ENCODE results near the gene BMPR1B. TPM values are rescaled to one million over a fixed set of nuclear protein-coding genes. Genes with fewer than 3 reads are reported as not detected.

BMPR1B gene
- total and polyA plus RNA-seq, 2 donors (not counting 1 experiment from before 2014, with no cell fraction given), result not detected

DNA sequence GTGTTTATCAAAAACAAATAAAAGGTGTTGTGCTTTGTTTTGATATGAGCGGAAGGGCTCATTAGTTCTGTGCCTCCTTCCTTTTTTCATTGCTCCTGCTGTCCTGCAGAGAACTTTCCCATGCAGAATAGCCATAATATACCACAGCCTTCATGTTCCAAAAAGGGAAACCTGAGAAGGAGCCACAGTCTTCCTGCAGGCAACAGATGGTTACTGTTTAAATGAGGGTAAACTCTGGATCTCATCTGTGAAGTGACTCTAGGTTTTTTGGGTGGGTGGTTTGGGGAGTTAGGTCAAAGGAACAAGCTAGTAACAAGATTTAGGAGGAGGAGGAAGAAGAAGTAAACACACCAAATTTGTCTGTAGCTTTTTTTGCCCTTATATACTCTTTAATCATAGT lies 131.8 kb downstream of the BMPR1B start:
- no CpG with 5 or more reads among the region's 1 CpG for WGBS (ENCODE audit: insufficient coverage)
- no peaks in the 10 kb centered on the region for H3K79me2 ChIP-seq (ENCODE audit: control insufficient read depth, insufficient read depth, low read length)
- H3K9ac ChIP-seq (ENCODE audit: low read length), result no peak overlapping the region
- H3K4me2 ChIP-seq (replicated peaks; ENCODE audit: low read depth, low read length, poor library complexity, severe bottlenecking), result no peak overlapping the region
- no peak overlapping the region for H3K4me3 Mint-ChIP-seq
- H3K4me1 ChIP-seq (ENCODE audit: control insufficient read depth in 2 of 2, insufficient read depth in 2 of 2, low read length in 2 of 2), result no peaks in the 10 kb centered on the region
- H4K20me1 ChIP-seq (ENCODE audit: control insufficient read depth, insufficient read depth, low read length, poor library complexity, severe bottlenecking), result no peaks in the 10 kb centered on the region
- no peak for ATAC-seq (ENCODE audit: low read depth)
- H3K9me3 Mint-ChIP-seq (ENCODE audit: insufficient read depth), result no peaks in the 10 kb centered on the region
- TF ChIP-seq, protein P1, sequence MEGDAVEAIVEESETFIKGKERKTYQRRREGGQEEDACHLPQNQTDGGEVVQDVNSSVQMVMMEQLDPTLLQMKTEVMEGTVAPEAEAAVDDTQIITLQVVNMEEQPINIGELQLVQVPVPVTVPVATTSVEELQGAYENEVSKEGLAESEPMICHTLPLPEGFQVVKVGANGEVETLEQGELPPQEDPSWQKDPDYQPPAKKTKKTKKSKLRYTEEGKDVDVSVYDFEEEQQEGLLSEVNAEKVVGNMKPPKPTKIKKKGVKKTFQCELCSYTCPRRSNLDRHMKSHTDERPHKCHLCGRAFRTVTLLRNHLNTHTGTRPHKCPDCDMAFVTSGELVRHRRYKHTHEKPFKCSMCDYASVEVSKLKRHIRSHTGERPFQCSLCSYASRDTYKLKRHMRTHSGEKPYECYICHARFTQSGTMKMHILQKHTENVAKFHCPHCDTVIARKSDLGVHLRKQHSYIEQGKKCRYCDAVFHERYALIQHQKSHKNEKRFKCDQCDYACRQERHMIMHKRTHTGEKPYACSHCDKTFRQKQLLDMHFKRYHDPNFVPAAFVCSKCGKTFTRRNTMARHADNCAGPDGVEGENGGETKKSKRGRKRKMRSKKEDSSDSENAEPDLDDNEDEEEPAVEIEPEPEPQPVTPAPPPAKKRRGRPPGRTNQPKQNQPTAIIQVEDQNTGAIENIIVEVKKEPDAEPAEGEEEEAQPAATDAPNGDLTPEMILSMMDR (IDR thresholded peaks at IDR 0.05), result no peak
- no peak for TF ChIP-seq EZH2 (IDR thresholded peaks at IDR 0.05; ENCODE audit: borderline replicate concordance, insufficient read depth, low read depth, low read length, poor library complexity, severe bottlenecking)
- no peak overlapping the region for H3K4me3 ChIP-seq (ENCODE audit: control extremely low read depth in 1 of 5, extremely low read depth in 1 of 5, insufficient read depth in 1 of 5, low read depth in 2 of 5, low read length in 4 of 5)
- H3K4me1 Mint-ChIP-seq, result no peaks in the 10 kb centered on the region
- ChIA-PET CTCF (no interaction called here), POLR2A (no interaction called here)
- H3K27me3 ChIP-seq (replicated peaks in 1 of 4; ENCODE audit: control extremely low read depth in 1 of 4, control insufficient read depth in 3 of 4, insufficient read depth in 4 of 4, low read length in 3 of 4), result no peaks in the 10 kb centered on the region
- intact Hi-C loops (cut with micrococcal nuclease), result no loop called here
- no peak overlapping the region for H3K27ac Mint-ChIP-seq
- H3K9me3 ChIP-seq (ENCODE audit: control extremely low read depth in 1 of 3, control insufficient read depth in 2 of 3, insufficient read depth in 1 of 3, low read length in 2 of 3), result peaks cover 0 to 4% (median 0%) of the 10 kb centered on the region in 3 donors
- H2AFZ ChIP-seq (ENCODE audit: insufficient read depth, low read depth, low read length, poor library complexity, severe bottlenecking), result no peak overlapping the region
- H3K27me3 Mint-ChIP-seq, result no peaks in the 10 kb centered on the region
- DNase-seq, result no peak
- H3K36me3 ChIP-seq (replicated peaks in 1 of 2; ENCODE audit: control extremely low read depth in 1 of 2, control insufficient read depth in 1 of 2, extremely low read depth in 1 of 2, insufficient read depth in 2 of 2, low read length in 1 of 2), result no peaks in the 10 kb centered on the region
- no peak overlapping the region for H3K27ac ChIP-seq (ENCODE audit: low read length in 2 of 2)

DNA sequence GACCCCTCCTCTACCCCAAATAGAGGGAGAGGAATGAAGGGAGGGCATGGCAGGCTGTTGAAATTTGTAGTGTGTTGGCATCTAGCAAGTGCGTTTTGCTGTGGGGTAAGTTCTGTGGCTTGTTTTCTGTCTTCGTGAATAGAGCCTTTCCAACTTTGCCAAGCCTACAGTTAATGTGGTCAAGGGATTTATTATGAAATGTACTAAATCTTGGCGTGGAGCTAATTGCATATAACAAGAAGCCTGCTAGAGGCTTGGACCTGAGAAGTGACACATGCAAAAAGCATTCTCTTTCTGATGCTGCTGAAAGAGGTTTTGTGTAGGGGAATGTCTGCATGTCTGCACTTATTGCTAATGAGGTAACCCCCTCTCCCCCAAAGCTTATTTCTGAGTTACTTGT lies 132.2 kb downstream of the BMPR1B start:
- H3K9me3 Mint-ChIP-seq (ENCODE audit: insufficient read depth), result no peaks in the 10 kb centered on the region
- Histone ChIP-seq H3K27ac (ENCODE audit: low read length in 2 of 2) (no peak overlapping the region), H2AFZ (ENCODE audit: insufficient read depth, low read depth, low read length, poor library complexity, severe bottlenecking) (no peak overlapping the region), H3K4me1 (ENCODE audit: control insufficient read depth in 2 of 2, insufficient read depth in 2 of 2, low read length in 2 of 2) (no peaks in the 10 kb centered on the region), H3K4me2 (replicated peaks; ENCODE audit: low read depth, low read length, poor library complexity, severe bottlenecking) (no peak overlapping the region), H3K27me3 (replicated peaks in 1 of 4; ENCODE audit: control extremely low read depth in 1 of 4, control insufficient read depth in 3 of 4, insufficient read depth in 4 of 4, low read length in 3 of 4) (no peaks in the 10 kb centered on the region), H3K36me3 (replicated peaks in 1 of 2; ENCODE audit: control extremely low read depth in 1 of 2, control insufficient read depth in 1 of 2, extremely low read depth in 1 of 2, insufficient read depth in 2 of 2, low read length in 1 of 2) (no peaks in the 10 kb centered on the region), H3K4me3 (ENCODE audit: control extremely low read depth in 1 of 5, extremely low read depth in 1 of 5, insufficient read depth in 1 of 5, low read depth in 2 of 5, low read length in 4 of 5) (no peak overlapping the region), H3K9me3 (ENCODE audit: control extremely low read depth in 1 of 3, control insufficient read depth in 2 of 3, insufficient read depth in 1 of 3, low read length in 2 of 3) (peaks cover 0 to 4% (median 0%) of the 10 kb centered on the region in 3 donors), H3K79me2 (ENCODE audit: control insufficient read depth, insufficient read depth, low read length) (no peaks in the 10 kb centered on the region), H4K20me1 (ENCODE audit: control insufficient read depth, insufficient read depth, low read length, poor library complexity, severe bottlenecking) (no peaks in the 10 kb centered on the region), H3K9ac (ENCODE audit: low read length) (no peak overlapping the region)
- WGBS (ENCODE audit: insufficient coverage), result 78% methylated on average over 1 of the region's 3 CpGs
- no peak for ATAC-seq (ENCODE audit: low read depth)
- intact Hi-C loops (cut with micrococcal nuclease), result no loop called here
- no peaks in the 10 kb centered on the region for H3K4me1 Mint-ChIP-seq
- no peak for DNase-seq
- POLR2A ChIA-PET, result no interaction called here
- H3K27me3 Mint-ChIP-seq, result no peaks in the 10 kb centered on the region
- TF ChIP-seq, protein P1 (IDR thresholded peaks at IDR 0.05), result no peak
- no peak for TF ChIP-seq EZH2 (IDR thresholded peaks at IDR 0.05; ENCODE audit: borderline replicate concordance, insufficient read depth, low read depth, low read length, poor library complexity, severe bottlenecking)
- H3K27ac Mint-ChIP-seq, result no peak overlapping the region
- H3K4me3 Mint-ChIP-seq, result no peak overlapping the region
- CTCF ChIA-PET, result interaction anchor here (0.9 kb wide), 1 partner anchor 8 kb away, joined by 3 read pairs; no protein-coding TSS in a partner anchor
